GM23338 (cell line): Measurements from ENCODE around the gene SH3PXD2B. TPM values are rescaled to one million over a fixed set of nuclear protein-coding genes. Genes with fewer than 3 reads are reported as not detected.
A peak's percentile ranks its signal among the peaks of the same experiment; 100 is the strongest.

Experiments
- ATAC-seq: fragments of 200-7000 bp; cut with Tn5 transposase; 3 replicates; pipeline ENCODE4 v1.9.1; 2020
- DNase-seq: peaks from one replicate; pipeline ENCODE4 v3.0.0-alpha.2; 2015; ENCODE audit warnings: low spot score
- H2AFZ ChIP-seq: fragments of 200-600 bp; sonication (generic); 2 replicates; pipeline ENCODE4 v1.8.0; 2016; ENCODE audit warnings: antibody characterized with exemption, mild to moderate bottlenecking, moderate library complexity
- H3F3A ChIP-seq: fragments of 200-600 bp; sonication (generic); replicated peaks from 2 replicates; pipeline ENCODE4 v1.8.0; 2017; ENCODE audit warnings: antibody characterized with exemption, mixed run types, low read depth
- H3K27ac ChIP-seq: fragments of 200-600 bp; sonication (generic); 2 replicates; pipeline ENCODE4 v1.6.1; 2016; ENCODE audit warnings: low read depth
- H3K27me3 ChIP-seq: fragments of 200-600 bp; sonication (generic); 2 replicates; pipeline ENCODE4 v1.8.0; 2016; ENCODE audit warnings: mild to moderate bottlenecking, mixed run types, moderate library complexity; ENCODE audit not compliant: insufficient read depth
- H3K36me3 ChIP-seq: fragments of 200-600 bp; sonication (generic); 2 replicates; pipeline ENCODE4 v1.8.0; 2016; ENCODE audit warnings: mild to moderate bottlenecking; ENCODE audit not compliant: insufficient read depth
- H3K4me1 ChIP-seq: fragments of 200-600 bp; sonication (generic); 2 replicates; pipeline ENCODE4 v1.8.0; 2016; ENCODE audit warnings: mild to moderate bottlenecking, moderate library complexity; ENCODE audit not compliant: insufficient read depth
- H3K4me2 ChIP-seq: fragments of 200-600 bp; sonication (generic); 2 replicates; pipeline ENCODE4 v1.7.1; 2017; ENCODE audit warnings: mixed run types
- H3K4me3 ChIP-seq: fragments of 200-600 bp; sonication (generic); 2 replicates; pipeline ENCODE4 v1.6.1; 2016; ENCODE audit warnings: mixed run types
- H3K79me2 ChIP-seq: fragments of 200-600 bp; sonication (generic); replicated peaks from 2 replicates; pipeline ENCODE4 v1.8.0; 2017; ENCODE audit warnings: mild to moderate bottlenecking; ENCODE audit not compliant: insufficient read depth
- H3K9me2 ChIP-seq: fragments of 200-600 bp; sonication (generic); 2 replicates; pipeline ENCODE4 v1.8.0; 2017; ENCODE audit not compliant: insufficient read depth
- H4K20me1 ChIP-seq: fragments of 200-600 bp; sonication (generic); replicated peaks from 2 replicates; pipeline ENCODE4 v1.8.0; 2017; ENCODE audit warnings: mild to moderate bottlenecking; ENCODE audit not compliant: insufficient read depth
- H3K27ac Mint-ChIP-seq: 2 replicates; pipeline ENCODE4 v1.8.0; 2020; ENCODE audit warnings: inconsistent platforms, mild to moderate bottlenecking, moderate library complexity, mixed read lengths
- H3K27me3 Mint-ChIP-seq: 3 replicates; pipeline ENCODE4 v1.8.0; 2022; ENCODE audit warnings: low read depth, mild to moderate bottlenecking, moderate library complexity, mixed read lengths, inconsistent platforms; ENCODE audit not compliant: insufficient read depth, poor library complexity
- H3K36me3 Mint-ChIP-seq: 3 replicates; pipeline ENCODE4 v1.8.0; 2021; ENCODE audit warnings: low read depth, mild to moderate bottlenecking, inconsistent platforms, moderate library complexity, mixed read lengths
- H3K4me1 Mint-ChIP-seq: 3 replicates; pipeline ENCODE4 v1.8.0; 2020; ENCODE audit warnings: mild to moderate bottlenecking, inconsistent platforms, mixed read lengths
- H3K4me3 Mint-ChIP-seq: 3 replicates; pipeline ENCODE4 v1.8.0; 2021; ENCODE audit warnings: moderate library complexity, mild to moderate bottlenecking, inconsistent platforms, mixed read lengths
- H3K9me3 Mint-ChIP-seq: 3 replicates; pipeline ENCODE4 v1.8.0; 2020; ENCODE audit warnings: moderate library complexity, mild to moderate bottlenecking, inconsistent platforms, mixed read lengths
- CTCF ChIP-seq, 2 experiments: fragments of 200-600 bp in 1 of 2; sonication (generic) in 1 of 2; conservative IDR thresholded peaks; 2 replicates each; pipeline versions ENCODE4 v1.5.1 to v1.6.1; 2016 to 2017; ENCODE audit warnings: antibody characterized with exemption in 2 of 2, low read depth in 2 of 2, mild to moderate bottlenecking in 2 of 2, moderate library complexity in 1 of 2
- ETS1 ChIP-seq: IDR thresholded peaks from 2 replicates; pipeline ENCODE4 v1.6.1; 2016; ENCODE audit warnings: antibody characterized with exemption
- EZH2 ChIP-seq: fragments of 200-600 bp; sonication (generic); IDR thresholded peaks from one replicate; pipeline ENCODE4 v1.8.0; 2017; ENCODE audit warnings: antibody characterized with exemption, mild to moderate bottlenecking, low read depth; ENCODE audit not compliant: unreplicated experiment
- EZH2phosphoT487 ChIP-seq: fragments of 200-600 bp; sonication (generic); IDR thresholded peaks from one replicate; pipeline ENCODE4 v1.8.1; 2018; ENCODE audit warnings: antibody characterized with exemption; ENCODE audit not compliant: unreplicated experiment
- JUNB ChIP-seq: IDR thresholded peaks from one replicate; pipeline ENCODE4 v1.6.1; 2016; ENCODE audit warnings: antibody characterized with exemption; ENCODE audit not compliant: unreplicated experiment
- NANOG ChIP-seq: IDR thresholded peaks from 2 replicates; pipeline ENCODE4 v1.6.1; 2016; ENCODE audit warnings: antibody characterized with exemption, borderline replicate concordance
- POLR2AphosphoS5 ChIP-seq: IDR thresholded peaks from 2 replicates; pipeline ENCODE4 v1.6.1; 2016; ENCODE audit warnings: antibody characterized with exemption, low read depth
- STAT1 ChIP-seq: IDR thresholded peaks from one replicate; pipeline ENCODE4 v1.6.1; 2016; ENCODE audit warnings: antibody characterized with exemption; ENCODE audit not compliant: unreplicated experiment
- ZNF114 ChIP-seq: fragments of 250-450 bp; sonication (Bioruptor Pico); IDR thresholded peaks from 2 replicates; pipeline ENCODE4 v1.5.0; 2020; ENCODE audit warnings: mild to moderate bottlenecking, moderate library complexity
- ZNF331 ChIP-seq: fragments of 250-450 bp; sonication (Bioruptor Pico); IDR thresholded peaks from 2 replicates; pipeline ENCODE4 v1.5.0; 2020; ENCODE audit warnings: low read depth, mild to moderate bottlenecking, moderate library complexity
- polyA plus RNA-seq: library from polyadenylated mRNA; unstranded; fragments of >200 nt; fragmentation: Nextera tagmentation; extraction: Ambion mirVana; gene quantifications from 2 replicates; pipeline ENCODE4 v1.2.1, GENCODE V29; 2016
- total RNA-seq: library from RNA; depleted of rRNA; stranded (reverse); fragments of >200 nt; shearing (Covaris generic); gene quantifications from 2 replicates; pipeline ENCODE4 v1.2.3, GENCODE V29; 2014
- TF ChIP-seq, protein P1 (sequence below): IDR thresholded peaks from one replicate; pipeline ENCODE4 v1.6.1; 2018; ENCODE audit warnings: antibody characterized with exemption; ENCODE audit not compliant: unreplicated experiment

Gene SH3PXD2B
- total and polyA plus RNA-seq, 2 experiments from 2014 or later = 40.2 to 52.5 TPM

DNA sequence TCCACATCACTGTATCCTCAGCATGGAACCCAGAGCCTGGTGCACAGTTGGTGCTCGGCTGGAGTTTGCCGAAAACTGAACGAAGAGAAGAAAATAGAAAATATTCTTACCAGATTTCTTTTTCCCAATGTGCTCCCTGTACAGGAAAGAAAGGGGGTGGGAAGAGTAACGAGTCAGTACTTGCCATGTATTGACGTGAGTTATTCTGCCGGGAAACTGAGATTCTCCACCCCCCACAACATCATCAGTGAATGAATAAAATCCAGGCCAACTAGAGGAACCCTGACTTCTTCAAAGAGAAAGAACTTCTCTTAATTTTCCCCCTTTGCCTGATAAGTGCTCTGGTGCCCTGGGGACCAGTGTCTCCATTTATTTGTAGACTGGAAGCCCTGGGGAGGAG is 80.6 kb downstream of the SH3PXD2B start:
- ATAC-seq (no peak), DNase-seq (no peak)
- H3K4me2 ChIP-seq = no peak overlapping the region
- H3K27ac ChIP-seq = no peak overlapping the region
- no peaks in the 10 kb centered on the region for H3K4me1 ChIP-seq
- Mint-ChIP-seq H3K4me1 (no peaks in the 10 kb centered on the region), H3K4me3 (no peak overlapping the region), H3K9me3 (peaks cover 22% of the 10 kb centered on the region), H3K27me3 (peaks cover 7% of the 10 kb centered on the region), H3K27ac (peak overlapping the region; percentile 5; the same call in 1 of the 2 replicates), H3K36me3 (peaks cover 70% of the 10 kb centered on the region)
- no peak overlapping the region for H2AFZ ChIP-seq
- 0 out of 2 replicates have a peak, but pooled peaks cover 2% of the 10 kb centered on the region for H3F3A ChIP-seq
- H3K79me2 ChIP-seq = no peaks in the 10 kb centered on the region
- H3K27me3 ChIP-seq = no peaks in the 10 kb centered on the region
- no peak overlapping the region for H3K4me3 ChIP-seq
- no peaks in the 10 kb centered on the region for H4K20me1 ChIP-seq
- H3K9me2 ChIP-seq = no peaks in the 10 kb centered on the region
- no peak for TF ChIP-seq CTCF (conservative IDR thresholded peaks at IDR 0.05; ENCODE audit: low read depth in 2 of 2)
- TF ChIP-seq STAT1 = no peak
- no peak for TF ChIP-seq EZH2
- TF ChIP-seq JUNB = no peak
- no peak for TF ChIP-seq ZNF114 (CRISPR knock-in tag)
- no peak for TF ChIP-seq ETS1
- TF ChIP-seq, protein P1, sequence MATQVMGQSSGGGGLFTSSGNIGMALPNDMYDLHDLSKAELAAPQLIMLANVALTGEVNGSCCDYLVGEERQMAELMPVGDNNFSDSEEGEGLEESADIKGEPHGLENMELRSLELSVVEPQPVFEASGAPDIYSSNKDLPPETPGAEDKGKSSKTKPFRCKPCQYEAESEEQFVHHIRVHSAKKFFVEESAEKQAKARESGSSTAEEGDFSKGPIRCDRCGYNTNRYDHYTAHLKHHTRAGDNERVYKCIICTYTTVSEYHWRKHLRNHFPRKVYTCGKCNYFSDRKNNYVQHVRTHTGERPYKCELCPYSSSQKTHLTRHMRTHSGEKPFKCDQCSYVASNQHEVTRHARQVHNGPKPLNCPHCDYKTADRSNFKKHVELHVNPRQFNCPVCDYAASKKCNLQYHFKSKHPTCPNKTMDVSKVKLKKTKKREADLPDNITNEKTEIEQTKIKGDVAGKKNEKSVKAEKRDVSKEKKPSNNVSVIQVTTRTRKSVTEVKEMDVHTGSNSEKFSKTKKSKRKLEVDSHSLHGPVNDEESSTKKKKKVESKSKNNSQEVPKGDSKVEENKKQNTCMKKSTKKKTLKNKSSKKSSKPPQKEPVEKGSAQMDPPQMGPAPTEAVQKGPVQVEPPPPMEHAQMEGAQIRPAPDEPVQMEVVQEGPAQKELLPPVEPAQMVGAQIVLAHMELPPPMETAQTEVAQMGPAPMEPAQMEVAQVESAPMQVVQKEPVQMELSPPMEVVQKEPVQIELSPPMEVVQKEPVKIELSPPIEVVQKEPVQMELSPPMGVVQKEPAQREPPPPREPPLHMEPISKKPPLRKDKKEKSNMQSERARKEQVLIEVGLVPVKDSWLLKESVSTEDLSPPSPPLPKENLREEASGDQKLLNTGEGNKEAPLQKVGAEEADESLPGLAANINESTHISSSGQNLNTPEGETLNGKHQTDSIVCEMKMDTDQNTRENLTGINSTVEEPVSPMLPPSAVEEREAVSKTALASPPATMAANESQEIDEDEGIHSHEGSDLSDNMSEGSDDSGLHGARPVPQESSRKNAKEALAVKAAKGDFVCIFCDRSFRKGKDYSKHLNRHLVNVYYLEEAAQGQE = no peak
- TF ChIP-seq POLR2AphosphoS5 = no peak
- no peak for TF ChIP-seq EZH2phosphoT487
- TF ChIP-seq ZNF331 (CRISPR knock-in tag) = no peak
- TF ChIP-seq NANOG = no peak
- no peaks in the 10 kb centered on the region; the same call in 1 of the 2 replicates for H3K36me3 ChIP-seq
